ENCODE measurements around the gene HIP1R.

DNA sequence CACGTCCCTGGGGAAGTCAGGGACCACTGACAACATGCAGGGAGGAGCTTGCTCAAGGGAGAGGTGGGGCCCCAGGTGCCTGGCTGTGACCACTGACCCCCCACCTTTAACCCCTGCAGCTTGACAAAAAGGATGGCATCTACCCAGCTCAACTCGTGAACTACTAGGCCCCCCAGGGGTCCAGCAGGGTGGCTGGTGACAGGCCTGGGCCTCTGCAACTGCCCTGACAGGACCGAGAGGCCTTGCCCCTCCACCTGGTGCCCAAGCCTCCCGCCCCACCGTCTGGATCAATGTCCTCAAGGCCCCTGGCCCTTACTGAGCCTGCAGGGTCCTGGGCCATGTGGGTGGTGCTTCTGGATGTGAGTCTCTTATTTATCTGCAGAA is 26.3 kb downstream of the HIP1R start:
- TF ChIP-seq EP300 (IDR thresholded peaks at IDR 0.05) (no peak), POLR2A (IDR thresholded peaks at IDR 0.05) (no peak), POLR2AphosphoS5 (IDR thresholded peaks at IDR 0.05) (no peak)
- TF ChIP-seq, protein P1, sequence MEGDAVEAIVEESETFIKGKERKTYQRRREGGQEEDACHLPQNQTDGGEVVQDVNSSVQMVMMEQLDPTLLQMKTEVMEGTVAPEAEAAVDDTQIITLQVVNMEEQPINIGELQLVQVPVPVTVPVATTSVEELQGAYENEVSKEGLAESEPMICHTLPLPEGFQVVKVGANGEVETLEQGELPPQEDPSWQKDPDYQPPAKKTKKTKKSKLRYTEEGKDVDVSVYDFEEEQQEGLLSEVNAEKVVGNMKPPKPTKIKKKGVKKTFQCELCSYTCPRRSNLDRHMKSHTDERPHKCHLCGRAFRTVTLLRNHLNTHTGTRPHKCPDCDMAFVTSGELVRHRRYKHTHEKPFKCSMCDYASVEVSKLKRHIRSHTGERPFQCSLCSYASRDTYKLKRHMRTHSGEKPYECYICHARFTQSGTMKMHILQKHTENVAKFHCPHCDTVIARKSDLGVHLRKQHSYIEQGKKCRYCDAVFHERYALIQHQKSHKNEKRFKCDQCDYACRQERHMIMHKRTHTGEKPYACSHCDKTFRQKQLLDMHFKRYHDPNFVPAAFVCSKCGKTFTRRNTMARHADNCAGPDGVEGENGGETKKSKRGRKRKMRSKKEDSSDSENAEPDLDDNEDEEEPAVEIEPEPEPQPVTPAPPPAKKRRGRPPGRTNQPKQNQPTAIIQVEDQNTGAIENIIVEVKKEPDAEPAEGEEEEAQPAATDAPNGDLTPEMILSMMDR (IDR thresholded peaks at IDR 0.05), result no peak

Measured in upper lobe of left lung (tissue), 4 donors.